K562 (cell line): ENCODE results near the gene TMSB10. TPM values are rescaled to one million over a fixed set of nuclear protein-coding genes. Genes with fewer than 3 reads are reported as not detected.

ENCODE experiments used
- BCOR ChIP-seq: fragments of 450-650 bp; IDR thresholded peaks from 2 replicates; pipeline ENCODE4 v1.6.1; 2016
- BRF1 ChIP-seq: IDR thresholded peaks from 3 replicates; pipeline ENCODE4 v1.6.1; 2011; ENCODE audit warnings: borderline replicate concordance, mild to moderate bottlenecking; ENCODE audit not compliant: insufficient read length; ENCODE audit errors: extremely low read depth
- EGR1 ChIP-seq: fragments of 450-650 bp; conservative IDR thresholded peaks from 2 replicates; pipeline ENCODE4 v1.6.1; 2017; ENCODE audit warnings: mild to moderate bottlenecking
- GABPB1 ChIP-seq: sonication (generic); formaldehyde crosslinking; IDR thresholded peaks from 2 replicates; pipeline ENCODE4 v1.8.0; 2022; ENCODE audit warnings: mild to moderate bottlenecking, missing genetic modification reagents
- GTF2E2 ChIP-seq: fragments of 200-800 bp; sonication (Bioruptor generic); IDR thresholded peaks from 2 replicates; pipeline ENCODE4 v1.6.1; 2016; ENCODE audit warnings: missing genetic modification characterization, missing compliant biosample characterization
- HNRNPK ChIP-seq: fragments of 200-400 bp; formaldehyde crosslinking; IDR thresholded peaks from one replicate; pipeline ENCODE4 v1.6.1; 2018; ENCODE audit warnings: mild to moderate bottlenecking, low read depth, low read length; ENCODE audit not compliant: poor library complexity, severe bottlenecking
- IRF9 ChIP-seq: fragments of 450-650 bp; IDR thresholded peaks from 2 replicates; pipeline ENCODE4 v1.6.1; 2016; ENCODE audit warnings: missing biosample characterization, missing genetic modification characterization
- KDM5B ChIP-seq: fragments of 200-600 bp; sonication (generic); IDR thresholded peaks from 2 replicates; pipeline ENCODE4 v1.6.1; 2012; ENCODE audit warnings: low read depth, mild to moderate bottlenecking, moderate library complexity, low read length, control low read depth, inconsistent platforms; ENCODE audit not compliant: insufficient replicate concordance
- NR4A1 ChIP-seq, 2 experiments: fragments of 250-450 bp in 1 of 2; fragments of 450-650 bp in 1 of 2; sonication (Bioruptor Pico) in 1 of 2; IDR thresholded peaks; 2 replicates each; pipeline versions ENCODE4 v1.4.0 to v1.6.1; 2016 to 2020; ENCODE audit warnings: mild to moderate bottlenecking in 2 of 2, missing compliant biosample characterization in 1 of 2, missing genetic modification characterization in 1 of 2, moderate library complexity in 1 of 2
- RBM15 ChIP-seq: fragments of 200-400 bp; formaldehyde crosslinking; IDR thresholded peaks from 2 replicates; pipeline ENCODE4 v1.6.1; 2018; ENCODE audit warnings: mild to moderate bottlenecking, low read length, moderate library complexity; ENCODE audit not compliant: insufficient read depth
- TBL1XR1 ChIP-seq, 2 experiments: IDR thresholded peaks; 2 replicates each; pipeline ENCODE4 v1.6.1; 2012; ENCODE audit warnings: improper control_type of control experiment in 2 of 2, low read length in 2 of 2, mild to moderate bottlenecking in 1 of 2
- TRIM25 ChIP-seq: fragments of 450-650 bp; IDR thresholded peaks from 2 replicates; pipeline ENCODE4 v1.7.0; 2016; ENCODE audit warnings: borderline replicate concordance
- ZBTB17 ChIP-seq: fragments of 450-650 bp; formaldehyde crosslinking; IDR thresholded peaks from 2 replicates; pipeline ENCODE4 v1.4.0; 2020; ENCODE audit warnings: mild to moderate bottlenecking
- ZBTB26 ChIP-seq: fragments of 450-650 bp; formaldehyde crosslinking; IDR thresholded peaks from 2 replicates; pipeline ENCODE4 v1.4.0; 2022; ENCODE audit warnings: missing genetic modification characterization
- ZNF224 ChIP-seq: sonication (generic); formaldehyde crosslinking; IDR thresholded peaks from 2 replicates; pipeline ENCODE4 v1.8.0; 2022; ENCODE audit warnings: mild to moderate bottlenecking, missing genetic modification reagents
- ZNF75A ChIP-seq: fragments of 450-650 bp; formaldehyde crosslinking; IDR thresholded peaks from 2 replicates; pipeline ENCODE4 v1.4.0; 2020; ENCODE audit warnings: mild to moderate bottlenecking
- polyA plus RNA-seq, 8 experiments: library from polyadenylated mRNA; depleted of rRNA in 4 of 8; stranded (reverse) in 5 of 8; unstranded in 3 of 8; fragments of >200 nt; fragmentation: Nextera tagmentation in 2 of 8; fragmentation: Illumina TruSeq in 1 of 8; extraction: Ambion mirVana in 2 of 8; extraction: Trizol in 1 of 8; gene quantifications; 2 replicates each; pipeline versions ENCODE4 v1.2.1 to v1.2.3, GENCODE V29; 2011 to 2014; ENCODE audit warnings: inconsistent platforms in 1 of 8, missing spikeins in 1 of 8
- total RNA-seq, 7 experiments: library from RNA; depleted of rRNA in 6 of 7; stranded (reverse); fragments of >200 nt in 6 of 7; fragmentation: Illumina TruSeq in 2 of 7; extraction: Trizol in 2 of 7; gene quantifications; 2 replicates each; pipeline versions ENCODE4 v1.2.1 to v1.2.3, GENCODE V29; 2011 to 2021; ENCODE audit warnings: low replicate concordance in 1 of 7
- TF ChIP-seq, protein P1 (sequence below): sonication (generic); formaldehyde crosslinking; IDR thresholded peaks from 2 replicates; pipeline ENCODE4 v1.8.0; 2022; ENCODE audit warnings: missing genetic modification reagents, mild to moderate bottlenecking, borderline replicate concordance
- TF ChIP-seq, protein P2 (sequence below): fragments of 450-650 bp; formaldehyde crosslinking; IDR thresholded peaks from 2 replicates; pipeline ENCODE4 v1.4.0; 2020; ENCODE audit warnings: mild to moderate bottlenecking, moderate library complexity
- TF ChIP-seq, protein P3 (sequence below): fragments of 450-650 bp; formaldehyde crosslinking; IDR thresholded peaks from 2 replicates; pipeline ENCODE4 v1.4.0; 2022; ENCODE audit warnings: mild to moderate bottlenecking, moderate library complexity

TMSB10 gene
- total and polyA plus RNA-seq, 9 of the 15 experiments (the other 6 are each of a cell fraction or from before 2014, with no cell fraction given) = 382 to 2,226 (median 959) TPM

GRCh38 chr2:84908948-84909713, 3.7 kb downstream of the TMSB10 start (continued):
- no peak for TF ChIP-seq TRIM25
- no peak for TF ChIP-seq GTF2E2 (tag)
- TF ChIP-seq GABPB1 (CRISPR knock-in tag) = no peak
- TF ChIP-seq RBM15 = no peak
- no peak for TF ChIP-seq ZNF224
- TF ChIP-seq, protein P1, sequence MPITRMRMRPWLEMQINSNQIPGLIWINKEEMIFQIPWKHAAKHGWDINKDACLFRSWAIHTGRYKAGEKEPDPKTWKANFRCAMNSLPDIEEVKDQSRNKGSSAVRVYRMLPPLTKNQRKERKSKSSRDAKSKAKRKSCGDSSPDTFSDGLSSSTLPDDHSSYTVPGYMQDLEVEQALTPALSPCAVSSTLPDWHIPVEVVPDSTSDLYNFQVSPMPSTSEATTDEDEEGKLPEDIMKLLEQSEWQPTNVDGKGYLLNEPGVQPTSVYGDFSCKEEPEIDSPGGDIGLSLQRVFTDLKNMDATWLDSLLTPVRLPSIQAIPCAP (CRISPR knock-in tag) = no peak
- TF ChIP-seq, protein P2, sequence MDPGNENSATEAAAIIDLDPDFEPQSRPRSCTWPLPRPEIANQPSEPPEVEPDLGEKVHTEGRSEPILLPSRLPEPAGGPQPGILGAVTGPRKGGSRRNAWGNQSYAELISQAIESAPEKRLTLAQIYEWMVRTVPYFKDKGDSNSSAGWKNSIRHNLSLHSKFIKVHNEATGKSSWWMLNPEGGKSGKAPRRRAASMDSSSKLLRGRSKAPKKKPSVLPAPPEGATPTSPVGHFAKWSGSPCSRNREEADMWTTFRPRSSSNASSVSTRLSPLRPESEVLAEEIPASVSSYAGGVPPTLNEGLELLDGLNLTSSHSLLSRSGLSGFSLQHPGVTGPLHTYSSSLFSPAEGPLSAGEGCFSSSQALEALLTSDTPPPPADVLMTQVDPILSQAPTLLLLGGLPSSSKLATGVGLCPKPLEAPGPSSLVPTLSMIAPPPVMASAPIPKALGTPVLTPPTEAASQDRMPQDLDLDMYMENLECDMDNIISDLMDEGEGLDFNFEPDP (CRISPR knock-in tag) = no peak
- TF ChIP-seq, protein P3, sequence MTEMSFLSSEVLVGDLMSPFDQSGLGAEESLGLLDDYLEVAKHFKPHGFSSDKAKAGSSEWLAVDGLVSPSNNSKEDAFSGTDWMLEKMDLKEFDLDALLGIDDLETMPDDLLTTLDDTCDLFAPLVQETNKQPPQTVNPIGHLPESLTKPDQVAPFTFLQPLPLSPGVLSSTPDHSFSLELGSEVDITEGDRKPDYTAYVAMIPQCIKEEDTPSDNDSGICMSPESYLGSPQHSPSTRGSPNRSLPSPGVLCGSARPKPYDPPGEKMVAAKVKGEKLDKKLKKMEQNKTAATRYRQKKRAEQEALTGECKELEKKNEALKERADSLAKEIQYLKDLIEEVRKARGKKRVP (CRISPR knock-in tag) = no peak
- TF ChIP-seq TBL1XR1 (IDR thresholded peaks at IDR 0.05; ENCODE audit: low read length in 2 of 2) = no peak
- no peak for TF ChIP-seq BRF1
- 0 out of 2 replicates have a peak, but pooled peaks have one; percentile 45 for TF ChIP-seq ZBTB26 (CRISPR knock-in tag)
- no peak for TF ChIP-seq IRF9 (tag)
- TF ChIP-seq ZNF75A = no peak
- TF ChIP-seq EGR1 = no peak
- no peak for TF ChIP-seq HNRNPK
- peak; percentile 6 for TF ChIP-seq KDM5B
- TF ChIP-seq ZBTB17 (CRISPR knock-in tag) = no peak
- TF ChIP-seq BCOR = no peak
- TF ChIP-seq NR4A1 (CRISPR knock-in tag; IDR thresholded peaks at IDR 0.05) = no peak
- no peak for TF ChIP-seq NR4A1 (tag; IDR thresholded peaks at IDR 0.05)
